HPDE6-E6E7 (cell line): ENCODE results near the gene WDR81.
A peak's percentile ranks its signal among the peaks of the same experiment; 100 is the strongest.
"Not testable (repeated sequence)": the region's sequence is repeated elsewhere in the genome, so short reads cannot be mapped to it uniquely, and the experiment has no call there.

Source experiments
- DNase-seq: peaks from one replicate; pipeline ENCODE4 v3.0.0; 2011; ENCODE audit warnings: missing footprints; ENCODE audit errors: extremely low spot score

WDR81 gene

GRCh38 chr17:1730326-1731193, 6.1 kb downstream of the WDR81 start:
- DNase-seq: no peak

DNA sequence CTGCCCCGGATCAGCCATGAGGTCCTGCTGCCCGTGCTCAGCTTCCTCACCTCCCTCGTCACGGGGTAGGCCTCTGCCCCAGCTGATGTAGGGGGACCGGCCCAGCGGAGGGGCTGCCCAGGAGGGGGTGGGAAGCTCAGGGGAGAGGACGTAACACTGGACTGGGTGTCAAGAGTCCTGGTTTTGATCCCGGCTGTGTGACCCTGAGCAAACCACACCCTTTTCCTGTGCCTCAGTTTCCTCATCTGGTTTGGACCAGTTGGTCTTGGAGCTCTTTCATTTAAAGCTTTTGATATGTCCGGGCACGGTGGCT, 6.6 kb downstream of the WDR81 start:
- no peak for DNase-seq

GRCh38 chr17:1732241-1732832, 7.8 kb downstream of the WDR81 start:
- no peak for DNase-seq

GRCh38 chr17:1732833-1733321, 8.4 kb downstream of the WDR81 start:
- DNase-seq: no peak

DNA sequence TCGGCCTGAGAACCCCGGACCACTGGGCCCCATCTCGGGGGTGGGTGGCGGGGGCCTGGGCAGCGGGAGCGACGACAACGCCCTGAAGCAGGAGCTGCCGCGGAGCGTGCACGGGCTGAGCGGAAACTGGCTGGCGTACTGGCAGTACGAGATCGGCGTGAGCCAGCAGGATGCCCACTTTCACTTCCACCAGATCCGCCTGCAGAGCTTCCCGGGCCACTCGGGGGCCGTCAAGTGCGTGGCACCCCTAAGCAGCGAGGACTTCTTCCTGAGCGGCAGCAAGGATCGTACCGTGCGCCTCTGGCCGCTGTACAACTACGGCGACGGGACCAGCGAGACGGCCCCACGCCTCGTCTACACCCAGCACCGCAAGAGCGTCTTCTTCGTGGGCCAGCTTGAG, 9.3 kb downstream of the WDR81 start:
- DNase-seq: no peak

- DNase-seq: no peak
Measured at GRCh38 chr17:1735418-1735817, 10.9 kb downstream of the WDR81 start.

- no peak for DNase-seq
Measured at GRCh38 chr17:1735834-1736347, 11.4 kb downstream of the WDR81 start.

- no peak for DNase-seq
Measured at GRCh38 chr17:1736348-1737281, 12.1 kb downstream of the WDR81 start.

DNA sequence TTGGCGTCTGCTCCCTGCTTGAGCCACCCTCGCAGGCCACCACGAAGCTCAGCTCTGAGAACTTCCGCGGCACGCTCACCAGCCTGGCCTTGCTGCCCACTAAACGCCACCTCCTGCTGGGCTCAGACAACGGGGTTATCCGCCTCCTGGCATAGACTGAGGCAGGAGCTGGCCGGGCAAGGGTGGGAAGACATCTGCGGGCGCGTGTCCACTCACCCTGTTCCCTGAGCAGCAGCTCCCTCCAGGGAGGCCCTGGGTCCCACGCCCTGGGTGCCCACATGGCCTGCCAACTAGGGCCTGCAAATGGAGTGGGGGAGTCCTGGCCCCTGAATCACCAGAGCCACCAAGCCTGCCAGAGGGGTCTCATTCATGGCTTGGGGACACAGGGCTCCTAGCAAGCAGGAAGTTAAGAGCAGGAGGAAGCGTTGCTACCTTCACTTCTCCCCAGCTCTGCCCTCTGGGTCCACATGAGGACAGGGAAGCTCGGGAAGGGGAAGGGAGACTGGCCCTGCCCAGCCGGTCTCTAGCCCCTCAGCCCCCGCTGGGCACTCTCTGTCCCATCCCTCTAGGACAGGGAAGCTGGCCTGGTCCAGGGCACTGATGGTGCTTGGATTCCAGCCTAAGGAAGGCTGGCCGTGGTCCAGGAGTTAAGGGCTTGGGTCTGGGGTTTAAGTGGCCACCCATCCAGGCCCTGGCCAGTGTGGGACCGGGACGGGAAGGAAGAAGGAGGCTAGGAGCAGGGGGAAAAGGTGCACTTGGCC, 13.2 kb downstream of the WDR81 start:
- DNase-seq: no peak

DNA sequence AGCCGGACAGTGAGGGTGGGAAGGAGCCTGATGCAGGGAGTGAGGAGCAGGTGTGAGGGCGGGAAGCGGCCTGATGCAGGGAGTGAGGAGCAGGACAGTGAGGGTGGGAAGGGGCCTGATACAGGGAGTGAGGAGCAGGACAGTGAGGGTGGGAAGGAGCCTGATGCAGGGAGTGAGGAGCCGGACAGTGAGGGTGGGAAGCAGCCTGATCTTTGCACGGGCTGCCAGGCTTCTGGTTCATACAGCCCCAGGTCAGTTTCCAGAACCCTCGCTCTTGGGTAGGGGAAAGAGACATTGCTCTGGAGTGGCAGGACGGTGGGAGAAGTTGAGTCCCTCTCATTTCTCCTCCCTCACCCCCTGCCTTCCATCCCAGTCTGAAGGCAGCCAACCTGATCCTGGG, 17.4 kb downstream of the WDR81 start:
- DNase-seq: not testable (repeated sequence)

- no peak for DNase-seq
Measured at GRCh38 chr17:1742371-1743087, 18.0 kb downstream of the WDR81 start, which contains the start of gene SERPINF2. SERPINF2 (plus strand) TSS chr17:1742871; CDS start chr17:1744996, 2,125 bp downstream.

- no peak for DNase-seq
Measured at GRCh38 chr17:1743088-1743439, 18.6 kb downstream of the WDR81 start.

DNA sequence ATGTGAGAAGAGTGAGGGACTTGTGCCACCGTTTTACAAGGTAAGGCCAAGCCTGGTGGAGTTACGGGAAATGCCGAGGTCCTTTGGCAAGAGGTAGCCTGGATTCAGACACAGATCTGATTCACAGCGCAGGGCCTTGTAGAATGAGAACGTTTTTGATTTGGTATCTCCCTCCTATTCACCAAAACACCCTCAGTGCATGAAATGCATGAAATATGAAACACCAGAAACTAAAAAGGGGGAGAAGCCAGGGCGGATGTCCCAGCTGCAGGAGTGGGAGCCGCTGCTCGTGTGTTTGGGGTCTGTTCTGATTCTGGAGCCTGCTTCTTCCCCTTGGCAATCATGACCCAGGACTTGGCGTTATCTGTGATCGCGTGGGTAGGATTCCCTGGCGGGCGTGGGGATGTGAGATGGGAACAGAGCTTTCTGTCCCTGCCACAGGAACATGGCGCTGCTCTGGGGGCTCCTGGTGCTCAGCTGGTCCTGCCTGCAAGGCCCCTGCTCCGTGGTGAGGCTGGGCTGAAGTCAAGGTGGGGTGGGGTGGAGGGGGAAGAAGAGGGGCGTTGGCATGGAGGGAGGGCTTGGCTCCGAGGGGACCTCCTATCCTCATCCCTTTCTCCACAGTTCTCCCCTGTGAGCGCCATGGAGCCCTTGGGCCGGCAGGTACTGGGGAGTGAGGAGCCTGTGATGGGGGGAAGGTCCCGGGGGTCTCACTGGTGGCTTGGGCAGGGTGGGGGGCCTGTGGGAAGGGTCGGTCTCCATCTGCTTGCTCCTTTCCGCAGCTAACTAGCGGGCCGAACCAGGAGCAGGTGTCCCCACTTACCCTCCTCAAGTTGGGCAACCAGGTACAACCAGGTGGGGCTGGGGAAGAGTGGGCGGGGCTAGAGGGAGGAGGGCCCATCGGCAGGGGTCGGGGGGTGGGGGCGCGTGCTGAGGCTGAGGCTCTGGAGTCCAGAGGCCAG, 20.3 kb downstream of the WDR81 start:
- no peak for DNase-seq

DNA sequence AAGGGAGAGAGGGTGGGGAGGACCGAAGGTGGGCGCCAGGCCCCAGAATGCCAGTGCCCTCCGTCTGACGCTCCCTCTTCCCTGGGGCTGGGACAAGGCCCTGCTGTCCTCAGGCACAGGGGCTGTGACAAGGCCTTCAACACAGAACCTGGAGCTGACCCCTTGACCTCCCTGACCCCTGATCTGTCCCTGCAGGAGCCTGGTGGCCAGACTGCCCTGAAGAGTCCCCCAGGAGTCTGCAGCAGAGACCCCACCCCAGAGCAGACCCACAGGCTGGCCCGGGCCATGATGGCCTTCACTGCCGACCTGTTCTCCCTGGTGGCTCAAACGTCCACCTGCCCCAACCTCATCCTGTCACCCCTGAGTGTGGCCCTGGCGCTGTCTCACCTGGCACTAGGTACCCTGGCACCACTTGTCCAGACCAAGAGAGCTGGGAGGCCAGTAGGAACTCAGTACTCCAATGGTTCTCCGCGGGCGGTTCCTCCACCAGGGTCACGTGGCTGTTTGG, 21.1 kb downstream of the WDR81 start:
- DNase-seq: no peak

DNA sequence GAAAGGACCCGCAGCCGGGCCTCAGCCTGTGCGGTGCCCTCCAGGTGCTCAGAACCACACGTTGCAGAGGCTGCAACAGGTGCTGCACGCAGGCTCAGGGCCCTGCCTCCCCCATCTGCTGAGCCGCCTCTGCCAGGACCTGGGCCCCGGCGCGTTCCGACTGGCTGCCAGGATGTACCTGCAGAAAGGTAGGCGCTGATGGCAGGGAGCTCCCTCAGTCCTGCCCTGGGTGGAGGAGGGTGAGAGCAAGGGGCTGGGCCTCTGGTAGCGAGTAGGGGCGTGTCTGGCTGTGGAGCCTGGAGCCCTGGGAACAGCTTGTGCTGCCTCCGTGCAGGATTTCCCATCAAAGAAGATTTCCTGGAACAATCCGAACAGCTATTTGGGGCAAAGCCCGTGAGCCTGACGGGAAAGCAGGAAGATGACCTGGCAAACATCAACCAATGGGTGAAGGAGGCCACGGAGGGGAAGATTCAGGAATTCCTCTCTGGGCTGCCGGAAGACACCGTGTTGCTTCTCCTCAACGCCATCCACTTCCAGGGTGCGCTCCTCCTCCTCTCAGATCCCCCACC, 22.6 kb downstream of the WDR81 start:
- DNase-seq: peak; percentile 72

DNA sequence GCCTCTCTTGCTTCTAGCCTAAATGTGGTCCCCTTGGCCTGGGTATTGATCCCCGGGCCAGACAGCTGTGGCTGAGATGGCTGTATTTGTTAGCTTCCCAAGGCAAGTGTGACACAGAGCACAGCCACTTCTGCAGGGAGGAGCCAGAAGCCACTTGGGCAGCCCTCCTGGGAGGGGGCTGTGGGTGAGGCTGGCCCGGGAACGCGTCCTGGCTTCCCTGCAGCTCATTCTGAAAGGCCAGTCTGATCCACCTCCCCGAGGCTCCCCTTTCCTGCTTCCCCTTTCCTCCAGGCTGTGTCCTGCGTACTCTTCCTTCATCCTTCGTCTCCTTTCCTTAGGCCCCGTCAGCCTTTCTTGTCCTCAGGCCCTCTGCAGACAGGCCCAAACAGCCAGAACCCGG, 26.1 kb downstream of the WDR81 start:
- DNase-seq: no peak

GRCh38 chr17:1752425-1753262, 28.1 kb downstream of the WDR81 start:
- DNase-seq: peak; percentile 65
